Measurements from ENCODE around the gene NLRC3. TPM values are rescaled to one million over a fixed set of nuclear protein-coding genes. Genes with fewer than 3 reads are reported as not detected.
A peak's percentile ranks its signal among the peaks of the same experiment; 100 is the strongest.
"Not testable (repeated sequence)": the region's sequence is repeated elsewhere in the genome, so short reads cannot be mapped to it uniquely, and the experiment has no call there.

NLRC3 gene
- total and polyA plus RNA-seq, 10 donors, result 8.6 to 34.0 (median 25.3) TPM

DNA sequence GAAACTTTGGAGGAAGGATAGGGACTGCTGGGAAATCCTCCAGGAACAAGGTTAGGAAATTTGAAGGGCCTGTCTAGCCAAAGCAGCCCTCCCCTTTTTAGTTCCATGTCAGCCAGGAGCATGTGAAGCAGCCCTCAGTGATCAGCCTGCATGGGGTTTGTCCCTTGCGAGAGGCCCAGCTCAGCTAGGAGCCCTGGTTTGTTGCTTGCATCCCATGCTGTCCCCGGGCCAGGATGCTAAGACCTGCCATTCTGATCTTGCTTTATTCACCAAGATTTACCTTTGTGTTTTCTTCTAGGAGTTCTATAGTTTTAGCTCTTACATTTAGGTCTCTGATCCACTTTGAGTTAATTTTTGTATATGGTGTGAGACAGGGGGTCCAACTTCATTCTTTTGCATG, 48.8 kb downstream of the NLRC3 start:
- 95 to 98% (median 96%) methylated on average over 2 of the region's 2 CpGs for WGBS, 5 donors
- Histone ChIP-seq H3K27ac (no peak overlapping the region), H3K36me3 (peaks cover 4 to 70% (median 32%) of the 10 kb centered on the region in 6 donors), H3K4me3 (no peak overlapping the region), H3K27me3 (replicated peaks in 1 of 7) (no peaks in the 10 kb centered on the region), H3K9me3 (no peaks in the 10 kb centered on the region), H3K4me1 (peaks cover 0 to 8% (median 2%) of the 10 kb centered on the region in 6 donors)
- intact Hi-C loops (cut with DNase I; ENCODE audit: low total_unique reads), result no loop called here
- no peak for DNase-seq
- TF ChIP-seq POLR2A (IDR thresholded peaks at IDR 0.05), result no peak
- TF ChIP-seq, protein P1, sequence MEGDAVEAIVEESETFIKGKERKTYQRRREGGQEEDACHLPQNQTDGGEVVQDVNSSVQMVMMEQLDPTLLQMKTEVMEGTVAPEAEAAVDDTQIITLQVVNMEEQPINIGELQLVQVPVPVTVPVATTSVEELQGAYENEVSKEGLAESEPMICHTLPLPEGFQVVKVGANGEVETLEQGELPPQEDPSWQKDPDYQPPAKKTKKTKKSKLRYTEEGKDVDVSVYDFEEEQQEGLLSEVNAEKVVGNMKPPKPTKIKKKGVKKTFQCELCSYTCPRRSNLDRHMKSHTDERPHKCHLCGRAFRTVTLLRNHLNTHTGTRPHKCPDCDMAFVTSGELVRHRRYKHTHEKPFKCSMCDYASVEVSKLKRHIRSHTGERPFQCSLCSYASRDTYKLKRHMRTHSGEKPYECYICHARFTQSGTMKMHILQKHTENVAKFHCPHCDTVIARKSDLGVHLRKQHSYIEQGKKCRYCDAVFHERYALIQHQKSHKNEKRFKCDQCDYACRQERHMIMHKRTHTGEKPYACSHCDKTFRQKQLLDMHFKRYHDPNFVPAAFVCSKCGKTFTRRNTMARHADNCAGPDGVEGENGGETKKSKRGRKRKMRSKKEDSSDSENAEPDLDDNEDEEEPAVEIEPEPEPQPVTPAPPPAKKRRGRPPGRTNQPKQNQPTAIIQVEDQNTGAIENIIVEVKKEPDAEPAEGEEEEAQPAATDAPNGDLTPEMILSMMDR (IDR thresholded peaks at IDR 0.05 in 8 of 11, conservative IDR thresholded peaks at IDR 0.05 in 3 of 11), result no peak
- TF ChIP-seq POLR2AphosphoS5 (IDR thresholded peaks at IDR 0.05), result no peak

DNA sequence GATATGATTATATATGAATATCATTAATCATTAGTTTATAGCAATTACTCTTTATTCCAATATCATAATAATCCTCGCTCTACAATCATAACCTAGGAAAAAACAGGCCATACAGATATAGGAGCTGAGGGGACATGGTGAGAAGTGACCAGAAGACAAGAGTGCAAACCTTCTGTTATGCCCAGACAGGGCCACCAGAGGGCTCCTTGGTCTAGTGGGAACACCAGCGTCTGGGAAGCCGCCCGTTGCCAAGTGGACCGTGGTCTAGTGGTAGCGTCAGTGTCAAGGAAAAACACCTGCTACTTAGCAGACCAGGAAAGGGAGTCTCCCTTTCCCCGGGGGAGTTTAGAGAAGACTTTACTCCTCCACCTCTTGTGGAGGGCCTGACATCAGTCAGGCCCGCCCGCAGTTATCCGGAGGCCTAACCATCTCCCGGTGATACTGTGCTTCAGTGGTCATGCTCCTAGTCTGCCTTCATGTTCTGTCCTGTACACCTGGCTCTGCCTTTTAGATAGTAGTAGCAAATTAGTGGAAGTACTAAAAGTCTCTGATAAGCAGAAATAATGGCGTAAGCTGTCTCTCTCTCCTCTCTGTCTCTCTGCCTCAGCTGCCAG, 49.9 kb downstream of the NLRC3 start:
- WGBS, 5 donors, result 53 to 65% (median 54%) methylated on average over 12 of the region's 12 CpGs
- H3K4me1 ChIP-seq; H3K4me3 ChIP-seq; intact Hi-C loops (cut with DNase I; ENCODE audit: low total_unique reads); H3K27me3 ChIP-seq (replicated peaks in 1 of 7); H3K27ac ChIP-seq; H3K9me3 ChIP-seq: not testable (repeated sequence)
- peak; percentile 89 for DNase-seq
- TF ChIP-seq, protein P1 (IDR thresholded peaks at IDR 0.05 in 8 of 11, conservative IDR thresholded peaks at IDR 0.05 in 3 of 11), result peak; percentile 42 to 81 (median 70)
- peak in 1 of 3 donors; percentile 15 for TF ChIP-seq POLR2AphosphoS5 (IDR thresholded peaks at IDR 0.05)
- peaks cover 4 to 67% (median 27%) of the 10 kb centered on the region in 6 donors for H3K36me3 ChIP-seq

DNA sequence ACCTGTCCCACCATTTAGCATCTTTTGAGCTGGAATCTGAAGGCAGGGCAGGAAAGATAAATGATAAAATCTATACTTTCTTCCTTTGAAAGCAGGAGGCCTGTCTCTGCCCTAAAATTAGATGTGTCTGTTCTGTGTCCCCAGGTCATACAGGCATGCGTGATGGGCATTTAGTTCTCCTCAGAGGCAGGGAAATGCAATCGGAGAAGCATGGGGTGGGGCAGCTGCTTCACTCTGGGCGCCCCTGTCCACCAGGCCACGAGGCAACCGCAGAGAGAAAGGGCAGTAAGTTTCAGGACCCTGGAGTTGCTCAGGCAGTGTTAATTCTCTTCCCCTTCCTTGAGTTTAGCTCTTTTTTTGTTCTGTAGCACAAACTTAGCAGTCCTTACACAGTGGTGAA, 51.3 kb downstream of the NLRC3 start:
- Histone ChIP-seq H3K27ac (no peak overlapping the region), H3K27me3 (replicated peaks in 1 of 7) (no peaks in the 10 kb centered on the region), H3K9me3 (no peaks in the 10 kb centered on the region), H3K36me3 (peaks cover 4 to 70% (median 24%) of the 10 kb centered on the region in 6 donors), H3K4me3 (no peak overlapping the region), H3K4me1 (peaks cover 0 to 8% (median 2%) of the 10 kb centered on the region in 6 donors)
- intact Hi-C loops (cut with DNase I; ENCODE audit: low total_unique reads), result no loop called here
- no peak for DNase-seq
- 68 to 95% (median 92%) methylated on average over 5 of the region's 5 CpGs for WGBS, 5 donors
- TF ChIP-seq POLR2AphosphoS5 (IDR thresholded peaks at IDR 0.05), result no peak
- TF ChIP-seq POLR2A (IDR thresholded peaks at IDR 0.05), result no peak
- TF ChIP-seq, protein P1 (IDR thresholded peaks at IDR 0.05 in 8 of 11, conservative IDR thresholded peaks at IDR 0.05 in 3 of 11), result no peak

DNA sequence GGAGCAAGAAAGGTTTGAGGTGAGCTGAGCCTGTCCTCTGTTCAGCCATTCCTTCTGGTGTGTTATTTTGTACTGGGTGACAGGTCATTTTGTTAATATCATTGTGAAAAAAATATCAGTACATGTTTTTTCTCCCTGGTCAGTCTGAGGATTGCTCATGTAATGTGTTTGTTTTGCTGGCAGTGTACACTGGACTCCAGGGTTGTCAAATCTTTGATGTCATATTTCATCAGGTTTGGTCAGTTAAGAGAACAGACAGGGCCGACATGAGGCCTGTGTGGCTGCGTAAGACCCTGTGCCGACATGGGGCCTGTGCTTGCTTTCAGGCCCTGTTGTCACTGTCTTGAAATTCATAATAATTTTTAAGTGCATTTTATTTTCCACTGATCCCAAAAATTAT, 53.9 kb downstream of the NLRC3 start:
- Histone ChIP-seq H3K36me3 (peaks cover 0 to 85% (median 32%) of the 10 kb centered on the region in 6 donors), H3K4me1 (peaks cover 0 to 8% (median 2%) of the 10 kb centered on the region in 6 donors), H3K4me3 (no peak overlapping the region), H3K27me3 (replicated peaks in 1 of 7) (no peaks in the 10 kb centered on the region), H3K27ac (no peak overlapping the region), H3K9me3 (no peaks in the 10 kb centered on the region)
- 88 to 100% (median 96%) methylated on average over 3 of the region's 3 CpGs for WGBS, 5 donors
- no peak for DNase-seq
- TF ChIP-seq POLR2AphosphoS5 (IDR thresholded peaks at IDR 0.05) (no peak), POLR2A (IDR thresholded peaks at IDR 0.05) (no peak)
- TF ChIP-seq, protein P1 (IDR thresholded peaks at IDR 0.05 in 8 of 11, conservative IDR thresholded peaks at IDR 0.05 in 3 of 11), result no peak
- intact Hi-C loops (cut with DNase I; ENCODE audit: low total_unique reads), result no loop called here
